Sigmoid colon (tissue), 7 donors: ENCODE data around the gene SMAD6. TPM values are rescaled to one million over a fixed set of nuclear protein-coding genes. Genes with fewer than 3 reads are reported as not detected.

Experiments
- DNase-seq: peaks from one replicate; pipeline ENCODE4 v3.0.0-alpha.2; 2019
- H3K27ac ChIP-seq, 4 donors: fragments of 200-600 bp; sonication (generic); one replicate each; pipeline ENCODE4 v1.5.1; 2016 to 2019; ENCODE audit warnings: mild to moderate bottlenecking in 1 of 4
- H3K27me3 ChIP-seq, 3 donors: fragments of 200-600 bp; sonication (generic); one replicate each; pipeline ENCODE4 v1.5.1; 2019; ENCODE audit warnings: mild to moderate bottlenecking in 1 of 3
- H3K36me3 ChIP-seq, 4 donors: fragments of 200-600 bp; sonication (generic); one replicate each; pipeline ENCODE4 v1.5.1; 2016 to 2019
- H3K4me1 ChIP-seq, 4 donors: fragments of 200-600 bp; sonication (generic); one replicate each; pipeline ENCODE4 v1.5.1; 2017 to 2019
- H3K4me3 ChIP-seq, 4 donors: fragments of 200-600 bp; sonication (generic); one replicate each; pipeline ENCODE4 v1.5.1; 2017 to 2019; ENCODE audit warnings: mild to moderate bottlenecking in 2 of 4, moderate library complexity in 1 of 4
- H3K9me3 ChIP-seq, 4 donors: fragments of 200-600 bp in 3 of 4; sonication (generic) in 3 of 4; one replicate each; pipeline versions ENCODE4 v1.5.1 to v1.6.1; 2013 to 2019
- CTCF ChIP-seq, 4 experiments: fragments of 450-650 bp in 3 of 4; fragments of 200-600 bp in 1 of 4; IDR thresholded peaks; one replicate each; pipeline ENCODE4 v1.5.1; 2016 to 2019; ENCODE audit warnings: antibody characterized with exemption in 4 of 4, mild to moderate bottlenecking in 3 of 4, moderate library complexity in 2 of 4
- EP300 ChIP-seq, 4 donors: sonication (generic); formaldehyde crosslinking; IDR thresholded peaks; one replicate each; pipeline ENCODE4 v1.6.1; 2017; ENCODE audit warnings: antibody characterized with exemption in 4 of 4
- POLR2A ChIP-seq, 2 donors: fragments of 450-650 bp; IDR thresholded peaks; one replicate each; pipeline ENCODE4 v1.6.1; 2016; ENCODE audit warnings: antibody characterized with exemption in 2 of 2, mild to moderate bottlenecking in 2 of 2, moderate library complexity in 2 of 2
- POLR2AphosphoS5 ChIP-seq, 4 donors: sonication (generic); formaldehyde crosslinking; IDR thresholded peaks; one replicate each; pipeline ENCODE4 v1.6.1; 2017; ENCODE audit warnings: antibody characterized with exemption in 4 of 4
- WGBS, 2 donors: extraction: QIAGEN DNeasy Blood & Tissue Kit; methylation state at CpG; one replicate each; pipeline ENCODE4 v1.1.7; 2013; 5-methylcytosine and 5-hydroxymethylcytosine counted together
- intact Hi-C: fragments of 100-400 bp; cut with DNase I; formaldehyde crosslinking; loops from one replicate; pipeline ENCODE4 v1.15.1; 2023
- polyA plus RNA-seq, 3 donors: library from polyadenylated mRNA; stranded (reverse); fragments of 200-250 nt; gene quantifications; one replicate each; pipeline ENCODE4 v1.2.3, GENCODE V29; 2013
- total RNA-seq, 4 donors: library from RNA; depleted of rRNA; stranded (reverse); fragments of >200 nt; gene quantifications; one replicate each; pipeline ENCODE4 v1.1.0, GENCODE V29; 2016
- donor health status: healthy with polysubstance abuse.
- donor health status: Bipolar disorder and iron deficiency.
- donor health status: healthy.

The SMAD6 gene
- total and polyA plus RNA-seq, 7 donors: 1.8 to 9.2 (median 5.7) TPM

- TF ChIP-seq POLR2AphosphoS5 (IDR thresholded peaks at IDR 0.05) (no peak), EP300 (IDR thresholded peaks at IDR 0.05) (no peak), POLR2A (IDR thresholded peaks at IDR 0.05) (no peak), CTCF (IDR thresholded peaks at IDR 0.05) (no peak)
- Histone ChIP-seq H3K4me1 (peaks cover 0 to 58% (median 44%) of the 10 kb centered on the region in 4 donors), H3K36me3 (peaks cover 0 to 3% (median 0%) of the 10 kb centered on the region in 4 donors), H3K27ac (peak overlapping the region; percentile 6 to 69 (median 56)), H3K27me3 (no peaks in the 10 kb centered on the region), H3K4me3 (no peak overlapping the region), H3K9me3 (no peaks in the 10 kb centered on the region)
- intact Hi-C loops: no loop called here
- 72 to 87% methylated on average over 5 of the region's 5 CpGs for WGBS, 2 donors
- DNase-seq: no peak
Observed at GRCh38 chr15:66711862-66712261, 9.8 kb downstream of the SMAD6 start.

GRCh38 chr15:66713843-66714508 lies 11.9 kb downstream of the SMAD6 start:
- Histone ChIP-seq H3K36me3 (peaks cover 0 to 8% (median 0%) of the 10 kb centered on the region in 4 donors), H3K9me3 (no peaks in the 10 kb centered on the region), H3K27ac (peak overlapping the region in 3 of 4 donors; percentile 41 to 70 (median 68)), H3K4me3 (no peak overlapping the region), H3K4me1 (peaks cover 0 to 46% (median 31%) of the 10 kb centered on the region in 4 donors), H3K27me3 (no peaks in the 10 kb centered on the region)
- intact Hi-C loops: no loop called here
- TF ChIP-seq POLR2A (IDR thresholded peaks at IDR 0.05): no peak
- no peak for TF ChIP-seq CTCF (IDR thresholded peaks at IDR 0.05)
- TF ChIP-seq EP300 (IDR thresholded peaks at IDR 0.05): no peak
- no peak for TF ChIP-seq POLR2AphosphoS5 (IDR thresholded peaks at IDR 0.05)
- WGBS, 2 donors: 75 to 86% methylated on average over 8 of the region's 8 CpGs
- no peak for DNase-seq

- Histone ChIP-seq H3K27ac (peak overlapping the region in 3 of 4 donors; percentile 41 to 70 (median 68)), H3K4me1 (peaks cover 0 to 46% (median 31%) of the 10 kb centered on the region in 4 donors)
Observed at GRCh38 chr15:66714543-66714981, 12.5 kb downstream of the SMAD6 start.

GRCh38 chr15:66715181-66715624 lies 13.2 kb downstream of the SMAD6 start:
- 10 to 59% methylated on average over 6 of the region's 6 CpGs for WGBS, 2 donors
- Histone ChIP-seq H3K27me3 (no peaks in the 10 kb centered on the region), H3K9me3 (no peaks in the 10 kb centered on the region), H3K4me3 (no peak overlapping the region), H3K4me1 (peaks cover 0 to 45% (median 31%) of the 10 kb centered on the region in 4 donors), H3K27ac (peak overlapping the region in 3 of 4 donors; percentile 41 to 70 (median 68)), H3K36me3 (peaks cover 0 to 8% (median 0%) of the 10 kb centered on the region in 4 donors)
- no peak for DNase-seq
- TF ChIP-seq EP300 (IDR thresholded peaks at IDR 0.05): no peak
- no peak for TF ChIP-seq CTCF (IDR thresholded peaks at IDR 0.05)
- no peak for TF ChIP-seq POLR2A (IDR thresholded peaks at IDR 0.05)
- no peak for TF ChIP-seq POLR2AphosphoS5 (IDR thresholded peaks at IDR 0.05)
- intact Hi-C loops: no loop called here

More at GRCh38 chr15:66714543-66714981, 12.5 kb downstream of the SMAD6 start:
- WGBS, 2 donors: 58 to 73% methylated on average over 6 of the region's 6 CpGs
- intact Hi-C loops: no loop called here
- no peak for DNase-seq
- TF ChIP-seq POLR2AphosphoS5 (IDR thresholded peaks at IDR 0.05) (peak; percentile 15 to 65 (median 40)), POLR2A (IDR thresholded peaks at IDR 0.05) (no peak)
- Histone ChIP-seq H3K4me3 (no peak overlapping the region), H3K36me3 (peaks cover 0 to 8% (median 0%) of the 10 kb centered on the region in 4 donors), H3K27me3 (no peaks in the 10 kb centered on the region), H3K9me3 (no peaks in the 10 kb centered on the region)
